ENCODE measurements around the gene RAET1E.
"Not testable (repeated sequence)": the region's sequence is repeated elsewhere in the genome, so short reads cannot be mapped to it uniquely, and the experiment has no call there.

Gene RAET1E

GRCh38 chr6:149862424-149862738, 35.5 kb downstream of the RAET1E start:
- not testable (repeated sequence) for DNase-seq (ENCODE audit: low read depth in 2 of 2)

GRCh38 chr6:149861603-149862423, 36.1 kb downstream of the RAET1E start:
- DNase-seq (ENCODE audit: low read depth in 2 of 2), result no peak

- no peak for DNase-seq (ENCODE audit: low read depth in 2 of 2)
Observed at GRCh38 chr6:149860834-149861602, 36.9 kb downstream of the RAET1E start.

GRCh38 chr6:149860513-149860833, 37.4 kb downstream of the RAET1E start:
- no peak for DNase-seq (ENCODE audit: low read depth in 2 of 2)

GRCh38 chr6:149859938-149860337, 38.0 kb downstream of the RAET1E start:
- no peak for DNase-seq (ENCODE audit: low read depth in 2 of 2)

- DNase-seq (ENCODE audit: low read depth in 2 of 2), result no peak
Observed at GRCh38 chr6:149859368-149859767, 38.5 kb downstream of the RAET1E start.

GRCh38 chr6:149857541-149857940, 40.4 kb downstream of the RAET1E start:
- no peak for DNase-seq (ENCODE audit: low read depth in 2 of 2)

- DNase-seq (ENCODE audit: low read depth in 2 of 2), result no peak
Observed at GRCh38 chr6:149856256-149856994, 41.5 kb downstream of the RAET1E start.

- DNase-seq (ENCODE audit: low read depth in 2 of 2), result no peak
Observed at GRCh38 chr6:149855741-149856140, 42.2 kb downstream of the RAET1E start.

- DNase-seq (ENCODE audit: low read depth in 2 of 2), result no peak
Observed at GRCh38 chr6:149855040-149855654, 42.8 kb downstream of the RAET1E start.

- DNase-seq (ENCODE audit: low read depth in 2 of 2), result no peak
Observed at GRCh38 chr6:149854532-149854931, 43.4 kb downstream of the RAET1E start.

- not testable (repeated sequence) for DNase-seq (ENCODE audit: low read depth in 2 of 2)
Observed at GRCh38 chr6:149854017-149854416, 43.9 kb downstream of the RAET1E start.

- no peak for DNase-seq (ENCODE audit: low read depth in 2 of 2)
Observed at GRCh38 chr6:149852881-149853280, 45.0 kb downstream of the RAET1E start.

GRCh38 chr6:149852180-149852579, 45.7 kb downstream of the RAET1E start:
- DNase-seq (ENCODE audit: low read depth in 2 of 2), result no peak

- DNase-seq (ENCODE audit: low read depth in 2 of 2), result no peak
Observed at GRCh38 chr6:149851461-149852110, 46.3 kb downstream of the RAET1E start.

GRCh38 chr6:149848343-149848742, 49.6 kb downstream of the RAET1E start:
- DNase-seq (ENCODE audit: low read depth in 2 of 2), result not testable (repeated sequence)
